Measurements from ENCODE around the gene TPP2.

Gene TPP2

GRCh38 chr13:102597029-102597961 lies 509 bp downstream of the TPP2 start:
- DNase-seq = no peak

GRCh38 chr13:102598061-102598460 lies 1.3 kb downstream of the TPP2 start:
- no peak for DNase-seq

- no peak for DNase-seq
Measured at GRCh38 chr13:102599426-102600012, 2.7 kb downstream of the TPP2 start.

- no peak for DNase-seq
Measured at GRCh38 chr13:102606537-102607309, 9.9 kb downstream of the TPP2 start.

GRCh38 chr13:102608974-102609373 lies 12.2 kb downstream of the TPP2 start:
- no peak for DNase-seq

GRCh38 chr13:102609696-102610095 lies 12.9 kb downstream of the TPP2 start:
- DNase-seq = no peak

GRCh38 chr13:102610296-102610895 lies 13.6 kb downstream of the TPP2 start:
- no peak for DNase-seq

GRCh38 chr13:102617697-102618350 lies 21.0 kb downstream of the TPP2 start:
- no peak for DNase-seq

- DNase-seq = no peak
Measured at GRCh38 chr13:102620516-102620915, 23.7 kb downstream of the TPP2 start.

- DNase-seq = no peak
Measured at GRCh38 chr13:102626928-102627327, 30.1 kb downstream of the TPP2 start.

GRCh38 chr13:102628559-102628958 lies 31.8 kb downstream of the TPP2 start:
- DNase-seq = no peak

GRCh38 chr13:102631198-102631597 lies 34.4 kb downstream of the TPP2 start:
- DNase-seq = no peak

GRCh38 chr13:102638741-102639140 lies 42.0 kb downstream of the TPP2 start:
- no peak for DNase-seq

GRCh38 chr13:102642029-102642428 lies 45.2 kb downstream of the TPP2 start:
- DNase-seq = no peak

GRCh38 chr13:102642475-102642874 lies 45.7 kb downstream of the TPP2 start:
- no peak for DNase-seq

GRCh38 chr13:102643656-102644055 lies 46.9 kb downstream of the TPP2 start:
- no peak for DNase-seq

- no peak for DNase-seq
Measured at GRCh38 chr13:102645701-102646100, 48.9 kb downstream of the TPP2 start.

- DNase-seq = no peak
Measured at GRCh38 chr13:102648046-102648445, 51.3 kb downstream of the TPP2 start.

- no peak for DNase-seq
Measured at GRCh38 chr13:102650444-102650843, 53.7 kb downstream of the TPP2 start.

- no peak for DNase-seq
Measured at GRCh38 chr13:102651392-102651791, 54.6 kb downstream of the TPP2 start.

GRCh38 chr13:102651892-102652291 lies 55.1 kb downstream of the TPP2 start:
- DNase-seq = no peak

- DNase-seq = no peak
Measured at GRCh38 chr13:102654756-102655155, 58.0 kb downstream of the TPP2 start.

- no peak for DNase-seq
Measured at GRCh38 chr13:102657630-102658029, 60.8 kb downstream of the TPP2 start.

All from COR-L47 (cell line).